ENCODE data around the gene OSBP2.

GRCh38 chr22:30650508-30651116 is 44.1 kb upstream of the OSBP2 start:
- no peak for TF ChIP-seq CTCF (IDR thresholded peaks at IDR 0.05)
- TF ChIP-seq EP300 (IDR thresholded peaks at IDR 0.05) = no peak

All from tibial nerve (tissue), 4 donors.